Astrocyte (in vitro differentiated cells and primary cell): ENCODE measurements around the gene CCDC34.

ENCODE experiments used
- CTCF ChIP-seq: IDR thresholded peaks from 2 replicates; pipeline ENCODE4 v1.5.1; 2011; ENCODE audit warnings: low read depth, mild to moderate bottlenecking, inconsistent platforms, low read length, moderate library complexity; ENCODE audit not compliant: insufficient read depth
- EZH2 ChIP-seq: IDR thresholded peaks from 2 replicates; pipeline ENCODE4 v1.6.1; 2012; ENCODE audit warnings: mild to moderate bottlenecking, low read length, inconsistent platforms; ENCODE audit not compliant: insufficient read depth

DNA sequence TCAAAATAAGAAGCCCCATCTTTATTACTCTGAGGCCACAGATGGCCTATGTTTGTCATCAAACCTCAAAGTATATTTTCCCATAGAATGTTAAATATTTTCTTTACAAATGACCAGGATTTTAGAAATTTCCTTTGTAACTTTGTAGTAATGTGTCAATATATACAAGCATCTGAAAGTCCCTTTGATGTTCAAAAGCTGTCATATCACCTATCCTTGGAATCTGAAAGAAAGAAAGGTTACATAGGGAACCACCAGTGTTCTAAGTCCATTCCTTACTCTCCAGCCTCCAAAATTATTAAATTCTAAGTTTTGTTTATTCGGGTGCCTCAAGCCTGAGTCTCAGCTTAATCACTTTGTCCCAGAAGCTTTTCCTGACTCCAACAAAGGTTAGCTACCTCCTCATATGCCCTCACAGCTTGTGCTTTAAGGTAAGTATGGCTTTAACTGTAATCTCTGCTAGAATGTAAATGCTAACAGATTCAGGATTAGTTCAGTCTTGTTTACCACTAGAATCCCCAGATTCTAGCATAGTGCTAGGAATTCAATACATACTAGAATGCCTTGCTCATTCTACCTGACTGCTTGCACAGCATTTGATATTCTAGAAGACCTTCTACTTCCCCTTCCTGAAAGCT lies 32.3 kb downstream of the CCDC34 start:
- TF ChIP-seq CTCF = no peak
- no peak for TF ChIP-seq EZH2
